Gastroesophageal sphincter (tissue), 3 donors: ENCODE data around the gene ASB2.

Source experiments
- CTCF ChIP-seq, 4 experiments: fragments of 200-600 bp in 2 of 4; fragments of 450-650 bp in 2 of 4; sonication (generic) in 1 of 4; IDR thresholded peaks; one replicate each; pipeline ENCODE4 v1.5.1; 2017 to 2019; ENCODE audit warnings: antibody characterized with exemption in 4 of 4, mild to moderate bottlenecking in 2 of 4, moderate library complexity in 2 of 4
- POLR2A ChIP-seq, 2 donors: fragments of 450-650 bp; IDR thresholded peaks; one replicate each; pipeline ENCODE4 v1.6.1; 2017; ENCODE audit warnings: antibody characterized with exemption in 2 of 2, mild to moderate bottlenecking in 2 of 2, moderate library complexity in 1 of 2
- POLR2AphosphoS5 ChIP-seq: sonication (generic); formaldehyde crosslinking; IDR thresholded peaks from one replicate; pipeline ENCODE4 v1.6.1; 2017; ENCODE audit warnings: antibody characterized with exemption

GRCh38 chr14:94005324-94006073 lies 29.1 kb upstream of the ASB2 start:
- peak in 3 of 4 experiments; percentile 10 to 24 (median 12) for TF ChIP-seq CTCF (IDR thresholded peaks at IDR 0.05)
- no peak for TF ChIP-seq POLR2AphosphoS5
- TF ChIP-seq POLR2A (IDR thresholded peaks at IDR 0.05) = no peak
